Stimulated activated naive CD8-positive, alpha-beta T cell treated with anti-CD3 and anti-CD28 coated beads, Interleukin-15, Interleukin-2, amounts not matched to agents 100 ng/mL and 50 ng/mL, for 24 hours (primary cell): ENCODE results near the gene LDB2.

Experiments
- H3K27ac Mint-ChIP-seq: one replicate; pipeline ENCODE4 v1.8.0; 2021; ENCODE audit warnings: mild to moderate bottlenecking, mixed read lengths
- H3K27me3 Mint-ChIP-seq: one replicate; pipeline ENCODE4 v1.8.0; 2021; ENCODE audit warnings: mixed read lengths
- H3K36me3 Mint-ChIP-seq: one replicate; pipeline ENCODE4 v1.8.0; 2021; ENCODE audit warnings: low read depth, mixed read lengths
- H3K4me1 Mint-ChIP-seq: one replicate; pipeline ENCODE4 v1.8.0; 2021; ENCODE audit warnings: low read depth, mixed read lengths
- H3K4me3 Mint-ChIP-seq: one replicate; pipeline ENCODE4 v1.8.0; 2021; ENCODE audit warnings: mild to moderate bottlenecking, mixed read lengths
- H3K9me3 Mint-ChIP-seq: one replicate; pipeline ENCODE4 v1.8.0; 2021; ENCODE audit warnings: mixed read lengths

LDB2 gene

GRCh38 chr4:16777726-16778125 is 120.7 kb downstream of the LDB2 start:
- no peaks in the 10 kb centered on the region for H3K4me1 Mint-ChIP-seq
- H3K4me3 Mint-ChIP-seq: no peak overlapping the region
- no peak overlapping the region for H3K27ac Mint-ChIP-seq
- no peaks in the 10 kb centered on the region for H3K27me3 Mint-ChIP-seq
- no peaks in the 10 kb centered on the region for H3K36me3 Mint-ChIP-seq
- H3K9me3 Mint-ChIP-seq: no peaks in the 10 kb centered on the region

DNA sequence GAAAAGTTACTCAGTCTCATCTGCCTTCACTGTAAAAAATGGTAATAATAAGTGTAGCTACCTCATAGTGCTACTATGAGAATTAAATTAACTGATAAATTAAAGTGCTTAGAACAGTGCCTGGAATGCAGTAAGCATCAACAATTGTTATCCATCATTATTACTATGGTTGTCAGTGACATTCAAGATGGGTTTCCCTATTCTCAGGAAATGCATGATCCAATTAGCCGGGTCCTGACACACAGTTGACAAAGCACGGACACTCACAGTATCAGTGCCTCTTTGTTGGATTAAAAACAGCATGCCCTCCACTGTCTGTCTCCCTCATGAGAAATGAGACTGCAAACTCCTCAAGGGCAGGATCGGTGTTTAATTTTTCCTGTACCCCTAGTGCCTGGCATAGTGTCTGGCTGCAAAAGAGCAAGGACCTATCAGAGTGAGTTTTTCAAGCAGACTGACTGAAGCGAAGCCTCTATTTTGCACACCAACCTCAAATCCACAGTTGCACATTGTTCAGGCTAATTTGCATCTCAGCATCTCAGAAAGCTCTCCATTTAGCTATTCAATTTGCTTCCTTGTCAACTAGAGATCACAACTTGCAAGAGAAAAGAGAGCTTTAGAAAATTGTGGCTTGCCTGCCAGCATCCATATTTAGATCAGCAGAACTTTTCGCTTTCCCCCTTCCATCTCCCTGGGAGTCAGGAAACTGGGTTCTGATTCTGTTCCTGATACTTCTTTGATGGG is 122.9 kb downstream of the LDB2 start:
- Mint-ChIP-seq H3K27me3 (no peaks in the 10 kb centered on the region), H3K27ac (no peak overlapping the region), H3K9me3 (no peaks in the 10 kb centered on the region), H3K4me1 (no peaks in the 10 kb centered on the region), H3K36me3 (no peaks in the 10 kb centered on the region), H3K4me3 (no peak overlapping the region)

- H3K4me3 Mint-ChIP-seq: no peak overlapping the region
- H3K27ac Mint-ChIP-seq: no peak overlapping the region
- no peaks in the 10 kb centered on the region for H3K27me3 Mint-ChIP-seq
- H3K4me1 Mint-ChIP-seq: no peaks in the 10 kb centered on the region
- no peaks in the 10 kb centered on the region for H3K36me3 Mint-ChIP-seq
- no peaks in the 10 kb centered on the region for H3K9me3 Mint-ChIP-seq
Measured at GRCh38 chr4:16772366-16772850, 126.0 kb downstream of the LDB2 start.

- Mint-ChIP-seq H3K27ac (no peak overlapping the region), H3K4me1 (no peaks in the 10 kb centered on the region), H3K4me3 (no peak overlapping the region), H3K27me3 (no peaks in the 10 kb centered on the region), H3K9me3 (no peaks in the 10 kb centered on the region), H3K36me3 (no peaks in the 10 kb centered on the region)
Measured at GRCh38 chr4:16770710-16771285, 127.6 kb downstream of the LDB2 start.

DNA sequence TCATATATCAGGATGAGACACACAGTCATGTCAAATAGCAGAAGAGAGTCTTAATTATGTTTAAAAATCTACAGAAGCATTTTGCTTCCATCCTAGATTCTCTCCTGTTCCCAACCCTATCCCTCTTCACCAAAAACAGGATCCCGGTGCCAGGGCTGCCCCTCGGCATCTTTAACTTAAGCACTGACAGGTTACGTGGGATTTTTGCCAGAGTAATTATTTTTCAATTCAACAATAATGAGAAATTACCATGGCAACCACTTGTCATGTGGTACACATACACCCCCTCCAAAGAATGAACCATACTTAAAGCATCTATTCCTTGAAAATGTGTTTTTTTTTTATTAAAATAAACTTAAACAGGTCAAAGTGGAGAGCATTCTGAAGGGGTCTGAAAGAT is 130.6 kb downstream of the LDB2 start:
- no peaks in the 10 kb centered on the region for H3K36me3 Mint-ChIP-seq

DNA sequence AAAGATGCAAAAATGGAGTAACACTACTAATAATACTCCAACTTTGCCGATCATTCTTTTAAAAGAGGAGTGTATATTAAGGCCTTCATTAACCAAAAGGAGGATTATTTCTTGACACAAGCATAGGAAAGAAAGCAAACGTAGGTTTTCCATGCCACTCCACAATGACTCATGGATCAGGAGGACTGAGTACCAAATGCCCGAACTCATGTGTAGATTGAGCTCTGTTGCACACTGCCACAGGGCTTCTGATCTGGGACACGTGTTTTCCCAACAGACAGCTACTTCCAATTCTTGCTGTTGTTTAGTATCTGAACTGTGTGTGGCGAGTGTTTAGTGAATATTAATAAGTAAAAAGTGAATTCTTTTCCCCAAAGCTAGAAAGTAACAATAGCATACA is 131.2 kb downstream of the LDB2 start:
- Mint-ChIP-seq H3K27ac (no peak overlapping the region), H3K36me3 (no peaks in the 10 kb centered on the region), H3K4me1 (no peaks in the 10 kb centered on the region), H3K9me3 (no peaks in the 10 kb centered on the region), H3K4me3 (no peak overlapping the region), H3K27me3 (no peaks in the 10 kb centered on the region)

More for the DNA sequence above, 130.6 kb downstream of the LDB2 start:
- Mint-ChIP-seq H3K27me3 (no peaks in the 10 kb centered on the region), H3K4me1 (no peaks in the 10 kb centered on the region), H3K4me3 (no peak overlapping the region), H3K9me3 (no peaks in the 10 kb centered on the region), H3K27ac (no peak overlapping the region)

GRCh38 chr4:16765546-16765945 is 132.9 kb downstream of the LDB2 start:
- Mint-ChIP-seq H3K27ac (no peak overlapping the region), H3K4me3 (no peak overlapping the region), H3K36me3 (no peaks in the 10 kb centered on the region), H3K4me1 (no peaks in the 10 kb centered on the region), H3K9me3 (no peaks in the 10 kb centered on the region), H3K27me3 (no peaks in the 10 kb centered on the region)

- Mint-ChIP-seq H3K27ac (no peak overlapping the region), H3K36me3 (no peaks in the 10 kb centered on the region)
Measured at GRCh38 chr4:16764622-16765021, 133.8 kb downstream of the LDB2 start.

DNA sequence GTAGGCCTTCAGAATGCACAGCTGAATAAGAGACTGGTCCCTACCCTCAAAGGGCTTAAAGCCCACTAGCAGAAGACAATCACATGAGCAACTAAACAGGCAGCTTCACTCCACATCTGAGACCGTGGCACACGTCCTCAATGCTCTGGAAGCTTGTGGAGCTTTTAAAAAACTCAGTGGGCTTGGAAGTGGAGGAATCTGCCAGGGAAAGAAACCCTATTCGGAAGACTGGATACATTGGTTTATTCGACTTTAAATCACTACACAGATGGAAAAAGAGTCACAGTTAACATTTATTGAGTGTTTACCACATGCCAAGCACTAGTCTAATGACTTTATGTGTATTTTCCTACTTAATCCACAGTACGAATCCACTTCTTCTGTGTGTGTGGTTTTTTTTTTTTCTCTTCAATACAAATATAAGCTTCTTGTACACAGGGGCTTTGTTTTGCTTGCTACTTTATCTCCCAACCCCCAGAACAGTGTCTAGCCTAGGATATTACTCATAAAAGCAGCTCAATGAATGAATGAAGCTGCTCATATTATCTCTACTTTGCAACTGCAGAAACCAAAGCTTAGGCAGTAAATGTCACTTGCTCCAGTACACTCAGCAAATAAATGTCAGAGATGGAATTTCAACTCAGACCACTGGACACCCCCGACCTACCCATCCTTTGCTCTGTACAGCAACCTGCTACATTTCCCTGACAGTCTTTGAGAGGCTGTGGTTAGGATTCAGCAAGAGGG is 137.7 kb downstream of the LDB2 start:
- Mint-ChIP-seq H3K4me3 (no peak overlapping the region), H3K27me3 (no peaks in the 10 kb centered on the region), H3K36me3 (no peaks in the 10 kb centered on the region), H3K4me1 (no peaks in the 10 kb centered on the region), H3K27ac (no peak overlapping the region), H3K9me3 (no peaks in the 10 kb centered on the region)

More at GRCh38 chr4:16764622-16765021, 133.8 kb downstream of the LDB2 start:
- Mint-ChIP-seq H3K4me3 (no peak overlapping the region), H3K4me1 (no peaks in the 10 kb centered on the region), H3K9me3 (no peaks in the 10 kb centered on the region), H3K27me3 (no peaks in the 10 kb centered on the region)

- Mint-ChIP-seq H3K4me3 (no peak overlapping the region), H3K27me3 (no peaks in the 10 kb centered on the region), H3K36me3 (no peaks in the 10 kb centered on the region), H3K27ac (no peak overlapping the region), H3K9me3 (no peaks in the 10 kb centered on the region), H3K4me1 (no peaks in the 10 kb centered on the region)
Measured at GRCh38 chr4:16759931-16760582, 138.4 kb downstream of the LDB2 start.

GRCh38 chr4:16758816-16759215 is 139.6 kb downstream of the LDB2 start:
- H3K4me3 Mint-ChIP-seq: no peak overlapping the region
- no peaks in the 10 kb centered on the region for H3K36me3 Mint-ChIP-seq
- no peaks in the 10 kb centered on the region for H3K4me1 Mint-ChIP-seq

GRCh38 chr4:16758255-16758654 is 140.2 kb downstream of the LDB2 start:
- Mint-ChIP-seq H3K4me3 (no peak overlapping the region), H3K36me3 (no peaks in the 10 kb centered on the region), H3K4me1 (no peaks in the 10 kb centered on the region), H3K27me3 (no peaks in the 10 kb centered on the region), H3K27ac (no peak overlapping the region), H3K9me3 (no peaks in the 10 kb centered on the region)

More at GRCh38 chr4:16758816-16759215, 139.6 kb downstream of the LDB2 start:
- Mint-ChIP-seq H3K27ac (no peak overlapping the region), H3K9me3 (no peaks in the 10 kb centered on the region), H3K27me3 (no peaks in the 10 kb centered on the region)

DNA sequence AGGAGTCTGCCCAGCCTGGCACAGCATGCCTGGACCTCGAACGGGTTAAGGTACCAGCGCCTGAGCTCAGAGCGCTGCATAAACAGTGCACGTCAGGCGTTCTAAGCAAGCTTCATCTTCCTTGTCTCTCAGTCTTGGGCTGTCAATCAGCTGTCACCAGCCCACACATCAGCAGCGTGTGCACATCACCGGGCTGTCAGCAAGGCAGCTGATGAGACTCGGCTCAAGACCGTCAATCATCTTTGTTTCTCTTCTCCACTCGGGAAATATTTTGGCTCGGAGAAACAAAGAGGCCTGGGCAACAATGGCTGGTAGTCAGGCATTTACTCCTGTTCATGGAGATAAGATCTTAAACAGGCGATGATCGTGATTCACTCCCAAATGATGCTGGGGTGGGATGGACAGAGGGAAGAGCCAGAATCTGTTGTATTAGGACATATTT is 141.3 kb downstream of the LDB2 start:
- Mint-ChIP-seq H3K27ac (no peak overlapping the region), H3K9me3 (no peaks in the 10 kb centered on the region), H3K36me3 (no peaks in the 10 kb centered on the region), H3K4me1 (no peaks in the 10 kb centered on the region), H3K4me3 (no peak overlapping the region), H3K27me3 (no peaks in the 10 kb centered on the region)

GRCh38 chr4:16754104-16754503 is 144.3 kb downstream of the LDB2 start:
- Mint-ChIP-seq H3K36me3 (no peaks in the 10 kb centered on the region), H3K27ac (no peak overlapping the region), H3K27me3 (no peaks in the 10 kb centered on the region), H3K4me3 (no peak overlapping the region), H3K4me1 (no peaks in the 10 kb centered on the region), H3K9me3 (no peaks in the 10 kb centered on the region)

- Mint-ChIP-seq H3K36me3 (no peaks in the 10 kb centered on the region), H3K4me1 (no peaks in the 10 kb centered on the region), H3K4me3 (no peak overlapping the region), H3K27ac (no peak overlapping the region), H3K27me3 (no peaks in the 10 kb centered on the region), H3K9me3 (no peaks in the 10 kb centered on the region)
Measured at GRCh38 chr4:16752150-16752549, 146.3 kb downstream of the LDB2 start.
